PC-9 (cell line): Measurements from ENCODE around the gene GPR137.

Experiments
- CTCF ChIP-seq: fragments of 200-600 bp; sonication (generic); conservative IDR thresholded peaks from 2 replicates; pipeline ENCODE4 v1.6.1; 2017; ENCODE audit warnings: mixed run types, antibody characterized with exemption, mild to moderate bottlenecking, moderate library complexity
- EZH2 ChIP-seq: fragments of 200-600 bp; sonication (generic); IDR thresholded peaks from 2 replicates; pipeline ENCODE4 v1.8.0; 2017; ENCODE audit warnings: antibody characterized with exemption, low read depth

- TF ChIP-seq CTCF (no peak), EZH2 (no peak)
Observed at GRCh38 chr11:64291752-64292459, 6.3 kb downstream of the GPR137 start.
